GM10266 (cell line): ENCODE data around the gene B3GNT7.

ENCODE experiments used
- DNase-seq: peaks from one replicate; pipeline ENCODE4 v3.0.0; 2012; ENCODE audit errors: extremely low spot score
- TF ChIP-seq, protein P1 (sequence below): IDR thresholded peaks from 2 replicates; pipeline ENCODE4 v1.5.1; 2012; ENCODE audit warnings: mild to moderate bottlenecking, low read depth; ENCODE audit not compliant: control insufficient read depth, insufficient read depth; ENCODE audit errors: missing control alignments

The B3GNT7 gene

DNA sequence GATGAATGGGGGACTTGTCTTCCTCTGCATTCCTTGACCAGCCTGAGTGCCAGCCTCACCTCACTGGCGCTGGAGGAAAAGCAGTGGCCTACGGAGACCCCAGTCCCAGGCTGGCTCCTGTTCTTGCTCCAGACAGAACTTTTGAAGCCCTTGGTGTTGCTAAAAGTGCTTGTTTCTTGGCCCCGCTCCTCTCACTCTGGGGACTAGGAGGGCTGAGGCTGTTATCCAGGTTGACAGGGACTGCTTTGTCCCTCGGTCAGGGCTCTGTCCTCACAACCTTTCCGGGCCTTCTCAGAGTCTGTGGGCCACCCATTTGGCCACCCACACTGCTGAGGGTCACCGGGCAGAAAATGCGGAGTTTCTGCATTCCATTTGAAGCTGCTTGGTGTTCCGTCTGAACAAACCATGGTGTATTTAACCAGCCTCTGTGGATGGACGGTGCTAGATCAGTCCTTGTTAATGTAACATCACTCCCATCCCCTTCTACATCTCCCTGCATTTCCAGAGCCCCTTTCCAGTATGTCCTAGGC is 25.6 kb downstream of the B3GNT7 start:
- TF ChIP-seq, protein P1, sequence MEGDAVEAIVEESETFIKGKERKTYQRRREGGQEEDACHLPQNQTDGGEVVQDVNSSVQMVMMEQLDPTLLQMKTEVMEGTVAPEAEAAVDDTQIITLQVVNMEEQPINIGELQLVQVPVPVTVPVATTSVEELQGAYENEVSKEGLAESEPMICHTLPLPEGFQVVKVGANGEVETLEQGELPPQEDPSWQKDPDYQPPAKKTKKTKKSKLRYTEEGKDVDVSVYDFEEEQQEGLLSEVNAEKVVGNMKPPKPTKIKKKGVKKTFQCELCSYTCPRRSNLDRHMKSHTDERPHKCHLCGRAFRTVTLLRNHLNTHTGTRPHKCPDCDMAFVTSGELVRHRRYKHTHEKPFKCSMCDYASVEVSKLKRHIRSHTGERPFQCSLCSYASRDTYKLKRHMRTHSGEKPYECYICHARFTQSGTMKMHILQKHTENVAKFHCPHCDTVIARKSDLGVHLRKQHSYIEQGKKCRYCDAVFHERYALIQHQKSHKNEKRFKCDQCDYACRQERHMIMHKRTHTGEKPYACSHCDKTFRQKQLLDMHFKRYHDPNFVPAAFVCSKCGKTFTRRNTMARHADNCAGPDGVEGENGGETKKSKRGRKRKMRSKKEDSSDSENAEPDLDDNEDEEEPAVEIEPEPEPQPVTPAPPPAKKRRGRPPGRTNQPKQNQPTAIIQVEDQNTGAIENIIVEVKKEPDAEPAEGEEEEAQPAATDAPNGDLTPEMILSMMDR, result no peak
- DNase-seq, result no peak

DNA sequence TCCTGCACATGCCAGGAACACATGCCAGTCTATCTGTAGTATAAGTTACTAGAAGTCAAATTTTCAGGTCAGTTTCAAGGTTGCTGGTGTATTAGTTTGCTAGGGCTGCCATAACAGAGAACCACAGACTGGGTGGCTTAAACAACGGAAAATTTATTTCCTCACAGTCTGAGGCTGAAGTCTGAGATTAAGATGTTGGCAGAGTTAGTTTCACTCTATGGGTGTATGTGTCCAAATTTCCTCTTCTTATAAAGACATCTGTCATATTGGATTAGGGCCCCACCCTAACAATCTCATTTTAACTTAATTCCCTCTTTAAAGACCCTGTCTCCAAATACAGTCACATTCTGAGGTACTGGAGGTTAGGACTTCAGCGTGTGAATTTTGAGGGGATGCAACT is 26.5 kb downstream of the B3GNT7 start:
- TF ChIP-seq, protein P1, result no peak
- no peak for DNase-seq

DNA sequence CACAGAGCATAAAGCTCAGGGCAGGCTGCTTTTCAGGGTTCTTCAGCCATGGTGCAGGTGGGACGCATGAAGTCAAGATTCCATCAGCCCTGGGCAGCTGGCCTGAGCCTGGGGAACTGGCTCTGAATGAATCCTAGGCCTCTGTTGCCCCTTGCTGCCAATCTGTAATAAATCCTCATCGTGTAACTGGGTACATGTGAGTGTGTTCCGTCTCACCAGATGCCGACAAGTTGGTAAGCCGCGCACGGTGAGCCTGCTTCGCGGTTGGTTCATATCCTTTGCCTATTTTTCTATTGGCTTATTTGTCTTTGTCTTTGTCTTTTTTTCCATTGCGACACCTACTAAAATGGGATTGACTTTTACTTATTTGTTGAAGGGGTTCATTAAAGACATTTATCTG is 27.7 kb downstream of the B3GNT7 start:
- DNase-seq, result no peak
- TF ChIP-seq, protein P1, result no peak

DNA sequence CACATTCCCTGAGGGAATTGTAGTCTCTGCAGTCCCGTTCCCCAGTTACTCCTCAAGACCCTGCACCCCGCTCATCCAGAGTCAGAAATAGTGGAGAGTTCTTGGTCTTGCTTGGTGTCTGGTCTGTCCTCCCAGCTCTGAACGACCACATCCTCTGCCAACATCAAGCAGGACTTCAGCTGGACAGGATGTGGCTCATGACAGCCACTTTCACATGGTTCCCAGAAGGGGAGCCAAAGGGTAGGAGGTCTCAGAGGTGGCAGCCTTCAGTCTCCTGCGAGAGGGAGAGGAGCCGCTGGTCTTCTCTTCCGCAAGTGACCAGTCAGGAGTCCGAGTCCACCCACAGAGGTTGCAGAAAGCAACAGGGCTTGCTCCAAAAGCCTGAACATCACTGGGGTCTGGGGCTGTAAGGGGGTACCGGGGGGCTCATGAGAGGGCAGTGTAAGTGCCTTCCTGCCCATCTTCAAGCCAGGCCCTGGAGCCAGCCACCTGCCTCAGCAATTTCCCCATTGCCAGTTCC is 29.8 kb downstream of the B3GNT7 start:
- TF ChIP-seq, protein P1, result no peak
- no peak for DNase-seq

DNA sequence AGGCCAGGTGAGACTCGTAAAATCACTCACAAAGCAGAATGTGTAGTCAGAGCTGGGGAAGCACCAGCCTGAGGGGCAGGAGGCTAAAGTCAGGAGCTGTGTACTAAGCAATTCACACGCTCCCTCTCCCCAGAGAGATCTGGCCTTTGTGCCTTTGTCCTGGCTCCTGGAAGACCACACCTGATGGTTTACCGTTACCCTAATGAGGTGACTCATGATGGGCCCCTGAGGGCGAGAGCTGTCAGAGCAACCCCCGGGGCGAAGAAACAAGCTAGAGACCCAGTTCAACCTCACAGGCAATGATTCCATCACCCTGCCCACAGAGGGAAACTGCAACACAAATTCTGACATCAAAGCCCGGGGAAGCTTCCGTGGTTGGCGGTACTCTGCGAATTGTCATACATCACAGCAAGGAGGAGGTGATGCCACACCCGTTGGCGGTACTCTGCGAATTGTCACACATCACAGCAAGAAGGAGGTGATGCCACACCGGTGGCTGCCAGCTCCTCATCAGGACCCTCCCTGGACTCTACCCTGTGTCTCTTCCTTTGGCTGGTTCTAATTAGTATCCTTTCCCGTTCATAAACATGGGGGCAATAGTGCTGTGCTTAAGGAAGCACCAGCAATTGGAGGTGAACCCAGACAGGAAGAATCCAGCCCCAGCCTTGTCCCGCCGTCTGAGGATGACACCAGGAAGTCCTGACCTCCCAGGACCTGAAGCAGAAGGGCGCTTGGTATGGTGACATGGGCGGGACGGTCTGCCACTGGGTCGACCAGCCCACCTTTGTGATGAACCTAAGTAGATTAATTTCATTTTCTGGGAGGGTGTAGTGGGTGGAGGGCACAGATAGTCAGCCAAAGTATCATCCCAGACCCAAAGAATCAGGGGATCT is 30.5 kb downstream of the B3GNT7 start:
- no peak for DNase-seq
- TF ChIP-seq, protein P1, result no peak

DNA sequence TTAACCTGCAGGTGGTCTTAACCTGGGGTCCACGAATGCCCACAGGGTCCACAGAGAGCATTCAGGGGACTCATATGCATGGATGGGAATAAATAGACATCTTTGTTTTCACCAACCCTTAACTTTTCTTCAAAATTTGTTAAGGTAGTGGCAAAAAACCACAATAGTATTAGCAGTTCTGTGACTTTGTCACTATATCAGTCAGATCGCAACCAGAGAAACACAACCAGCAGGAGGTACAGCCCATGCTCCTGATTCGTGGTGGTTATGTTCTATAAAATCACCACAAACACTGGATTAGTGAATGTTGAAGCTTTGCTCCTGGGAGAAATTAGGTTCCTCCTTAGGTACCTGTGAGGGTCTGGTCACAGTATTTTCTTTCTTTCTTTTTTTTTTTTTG is 31.6 kb downstream of the B3GNT7 start:
- TF ChIP-seq, protein P1, result no peak

DNA sequence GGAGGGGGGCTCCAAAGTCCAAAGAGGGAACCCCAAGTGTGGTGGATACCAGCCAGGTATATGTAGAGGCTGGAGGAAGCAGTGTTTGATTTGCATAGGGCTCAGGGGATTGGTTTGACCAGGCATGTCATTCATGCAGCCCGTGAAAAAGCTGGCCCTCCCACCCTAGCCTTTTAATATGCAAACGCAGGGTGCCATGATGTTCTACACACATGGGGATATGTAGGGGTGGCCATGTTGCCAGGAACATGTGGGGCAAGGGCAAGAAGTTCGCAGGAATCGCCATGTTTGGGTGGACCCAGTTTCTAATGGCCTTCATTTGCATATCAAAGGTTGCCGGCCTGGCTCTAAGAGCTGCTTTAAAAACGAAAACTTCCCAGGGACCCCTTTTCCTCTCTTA is 33.6 kb downstream of the B3GNT7 start:
- TF ChIP-seq, protein P1, result no peak

More for the DNA sequence above, 31.6 kb downstream of the B3GNT7 start:
- no peak for DNase-seq

More for the DNA sequence above, 33.6 kb downstream of the B3GNT7 start:
- DNase-seq, result no peak
